Psoas muscle (tissue), 8 donors: ENCODE measurements around the gene IQSEC1. TPM values are rescaled to one million over a fixed set of nuclear protein-coding genes. Genes with fewer than 3 reads are reported as not detected.

Experiments used
- ATAC-seq, 4 donors: fragments of 200-7000 bp; cut with Tn5 transposase; one replicate each; pipeline ENCODE4 v1.9.1; 2020; ENCODE audit warnings: moderate library complexity in 3 of 4, mild to moderate bottlenecking in 2 of 4
- DNase-seq, 2 donors: peaks; one replicate each; pipeline ENCODE4 v3.0.0-alpha.2; 2020
- H3K27ac ChIP-seq: fragments of 200-600 bp; one replicate; pipeline ENCODE4 v1.8.0; 2022
- H3K27me3 ChIP-seq, 3 donors: fragments of 200-600 bp in 1 of 3; one replicate each; pipeline versions ENCODE4 v1.6.1 to v1.8.0; 2013 to 2022; ENCODE audit warnings: low read length in 2 of 3, mild to moderate bottlenecking in 2 of 3, moderate library complexity in 1 of 3; ENCODE audit not compliant: insufficient read depth in 3 of 3
- H3K36me3 ChIP-seq, 2 donors: fragments of 200-600 bp in 1 of 2; one replicate each; pipeline versions ENCODE4 v1.6.1 to v1.8.0; 2013 to 2022; ENCODE audit warnings: low read depth in 1 of 2, mild to moderate bottlenecking in 1 of 2, moderate library complexity in 1 of 2; ENCODE audit not compliant: insufficient read depth in 1 of 2
- H3K4me1 ChIP-seq: fragments of 200-600 bp; one replicate; pipeline ENCODE4 v1.8.0; 2022
- H3K4me3 ChIP-seq: fragments of 200-600 bp; one replicate; pipeline ENCODE4 v1.8.0; 2022; ENCODE audit warnings: mild to moderate bottlenecking
- H3K9me3 ChIP-seq: fragments of 200-600 bp; one replicate; pipeline ENCODE4 v1.8.0; 2022
- CTCF ChIP-seq: fragments of 200-600 bp; IDR thresholded peaks from one replicate; pipeline ENCODE4 v1.8.0; 2022; ENCODE audit warnings: antibody characterized with exemption
- WGBS, 3 donors: extraction: QIAGEN DNeasy Blood & Tissue Kit; methylation state at CpG; one replicate each; pipeline versions ENCODE4 v1.1.6 to v1.1.7; 2013; 5-methylcytosine and 5-hydroxymethylcytosine counted together
- intact Hi-C, 2 donors: fragments of 100-400 bp; cut with DNase I; formaldehyde crosslinking; loops; one replicate each; pipeline versions ENCODE4 v1.11.0 to v1.14.2; 2022
- polyA plus RNA-seq, 3 donors: library from polyadenylated mRNA; stranded (reverse); fragments of 200-250 nt; gene quantifications; one replicate each; pipeline ENCODE4 v1.2.3, GENCODE V29; 2013
- total RNA-seq, 4 donors: library from RNA; stranded (reverse); fragmentation: NEBNext Ultra II Directional in 2 of 4; extraction: Animal tissue kit (Norgen Biotek cat#: 25700) in 2 of 4; gene quantifications; one replicate each; pipeline versions ENCODE4 v1.2.1 to v1.2.4, GENCODE V29; 2021 to 2023
- donor health status: healthy with polysubstance abuse.
- donor health status: DM: no; HTN: no; CAD: no; lungs with moderate emphysema.
- donor health status: Bipolar disorder and iron deficiency.
- donor health status: healthy.
- donor health status: DM: yes; HTN: yes; CAD: no.
- donor health status: DM: no; HTN: no; CAD: no.
- donor health status: DM: no; HTN: no; CAD: no.
- donor health status: DM: yes; HTN: yes; CAD: no.

IQSEC1 gene
- total and polyA plus RNA-seq, 7 donors: 8.6 to 45.4 (median 28.0) TPM

- ATAC-seq: no peak
- Histone ChIP-seq H3K36me3 (peaks cover 0 to 19% of the 10 kb centered on the region in 2 donors), H3K4me1 (peaks cover 70% of the 10 kb centered on the region)
Observed at GRCh38 chr3:12933901-12934300, 139.3 kb downstream of the IQSEC1 start.

DNA sequence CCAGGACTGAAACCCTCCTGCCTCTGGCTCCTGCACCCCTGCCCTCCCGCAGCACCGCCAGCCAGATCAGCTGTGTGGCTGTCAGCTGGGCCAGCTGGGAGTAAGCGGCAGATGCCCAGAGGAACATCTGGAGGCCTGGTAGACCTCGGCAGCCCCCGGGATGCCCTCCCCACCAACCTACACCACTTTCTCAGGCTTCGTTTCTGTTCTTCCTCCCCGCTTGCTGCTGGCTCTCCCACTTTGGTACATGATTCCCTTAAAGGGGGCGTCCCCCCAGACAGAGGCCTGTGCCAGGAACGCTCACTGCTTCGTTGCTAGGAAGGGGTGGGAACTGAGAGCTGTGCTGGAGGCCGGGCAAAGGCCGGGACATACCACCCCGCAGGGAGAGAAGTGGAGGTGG lies 140.5 kb downstream of the IQSEC1 start:
- Histone ChIP-seq H3K27ac (peak overlapping the region; percentile 91), H3K4me3 (no peak overlapping the region), H3K4me1 (peaks cover 60% of the 10 kb centered on the region), H3K36me3 (peaks cover 0 to 19% of the 10 kb centered on the region in 2 donors), H3K27me3 (no peaks in the 10 kb centered on the region), H3K9me3 (no peaks in the 10 kb centered on the region)
- WGBS, 3 donors: 24 to 52% (median 30%) methylated on average over 13 of the region's 13 CpGs
- TF ChIP-seq CTCF: no peak
- intact Hi-C loops: loop anchor here (5.0 kb wide), 2 partner anchors 35 to 50 kb away; no protein-coding TSS in a partner anchor
- ATAC-seq (peak in 1 of 4 donors; percentile 11), DNase-seq (no peak)

More at GRCh38 chr3:12933901-12934300, 139.3 kb downstream of the IQSEC1 start:
- no peak for DNase-seq
- TF ChIP-seq CTCF: no peak
- Histone ChIP-seq H3K9me3 (no peaks in the 10 kb centered on the region), H3K4me3 (no peak overlapping the region), H3K27ac (peak overlapping the region; percentile 91), H3K27me3 (no peaks in the 10 kb centered on the region)
- 64 to 77% (median 67%) methylated on average over 7 of the region's 7 CpGs for WGBS, 3 donors
- intact Hi-C loops: loop anchor here (5.0 kb wide), 2 partner anchors 33 to 48 kb away; no protein-coding TSS in a partner anchor

- WGBS, 3 donors: 16 to 32% (median 17%) methylated on average over 10 of the region's 10 CpGs
- H3K9me3 ChIP-seq: no peaks in the 10 kb centered on the region
- no peaks in the 10 kb centered on the region for H3K27me3 ChIP-seq
- no peak overlapping the region for H3K4me3 ChIP-seq
- ATAC-seq: peak; percentile 68 to 88 (median 80)
- peaks cover 64% of the 10 kb centered on the region for H3K4me1 ChIP-seq
- intact Hi-C loops: loop anchor here (5.0 kb wide), 2 partner anchors 35 to 50 kb away; no protein-coding TSS in a partner anchor
- DNase-seq: peak; percentile 49 to 87
- TF ChIP-seq CTCF: no peak
- peaks cover 0 to 19% of the 10 kb centered on the region in 2 donors for H3K36me3 ChIP-seq
- H3K27ac ChIP-seq: peak overlapping the region; percentile 91
Observed at GRCh38 chr3:12932347-12932746, 140.9 kb downstream of the IQSEC1 start.

DNA sequence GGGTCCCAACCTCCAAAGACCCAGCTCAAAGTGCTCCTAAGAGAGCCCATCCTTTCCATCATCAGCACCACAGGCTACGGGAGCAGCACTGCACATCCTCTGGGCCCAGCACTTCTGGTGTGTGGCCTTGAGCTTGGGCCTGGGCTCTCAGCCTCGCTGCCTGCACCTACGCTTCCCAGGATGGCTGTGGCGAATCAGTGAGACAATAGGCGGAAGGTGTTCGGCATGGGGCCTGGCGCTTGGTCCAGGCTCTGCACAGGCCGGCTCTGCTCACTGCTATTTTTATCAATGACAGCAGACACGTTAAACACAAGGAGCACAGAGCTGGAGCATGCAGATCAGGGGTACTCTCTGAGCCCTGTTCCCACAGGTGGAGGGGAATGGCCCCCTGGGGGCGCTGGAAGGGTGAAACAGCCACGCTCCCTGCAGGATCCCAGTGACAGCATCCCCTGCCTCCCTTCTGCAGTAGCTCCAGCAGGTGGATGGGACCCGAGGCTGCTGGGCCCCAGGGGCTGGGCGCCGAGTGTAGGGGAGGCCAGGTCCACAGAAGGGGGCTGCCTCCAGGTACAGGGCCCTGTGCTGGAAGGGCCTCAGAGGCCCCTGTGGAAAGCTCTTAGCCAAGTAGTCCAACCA lies 141.8 kb downstream of the IQSEC1 start:
- Histone ChIP-seq H3K4me3 (no peak overlapping the region), H3K27ac (peak overlapping the region; percentile 91), H3K4me1 (peaks cover 73% of the 10 kb centered on the region), H3K27me3 (no peaks in the 10 kb centered on the region), H3K36me3 (peaks cover 0 to 14% of the 10 kb centered on the region in 2 donors), H3K9me3 (no peaks in the 10 kb centered on the region)
- TF ChIP-seq CTCF: no peak
- peak; percentile 41 to 76 for DNase-seq
- peak; percentile 68 to 82 (median 77) for ATAC-seq
- intact Hi-C loops: loop anchor here (5.0 kb wide), 2 partner anchors 36 to 51 kb away; no protein-coding TSS in a partner anchor
- 41 to 51% (median 41%) methylated on average over 14 of the region's 14 CpGs for WGBS, 3 donors
